Measurements from ENCODE around the gene SEM1.
"Not testable (repeated sequence)": the region's sequence is repeated elsewhere in the genome, so short reads cannot be mapped to it uniquely, and the experiment has no call there.

Gene SEM1

DNA sequence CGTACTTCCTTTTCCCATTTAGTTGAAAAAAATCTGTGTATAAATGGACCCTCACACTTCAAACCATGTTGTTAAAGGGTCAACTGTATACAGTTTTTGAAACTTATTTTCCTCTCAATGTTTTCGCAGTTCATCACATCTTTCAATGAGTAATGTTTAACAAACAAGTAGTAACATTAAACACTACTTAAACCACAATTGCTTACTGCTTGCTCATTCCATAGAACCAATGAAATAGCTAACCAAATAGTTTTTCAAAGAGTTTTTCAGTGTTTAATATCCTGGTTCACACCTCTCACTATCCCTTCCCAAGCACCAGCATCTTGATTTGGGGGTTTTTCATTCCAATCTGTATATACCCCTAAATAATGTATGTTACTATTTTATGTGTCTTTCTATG lies 9.1 kb downstream of the SEM1 start:
- DNase-seq: no peak

DNA sequence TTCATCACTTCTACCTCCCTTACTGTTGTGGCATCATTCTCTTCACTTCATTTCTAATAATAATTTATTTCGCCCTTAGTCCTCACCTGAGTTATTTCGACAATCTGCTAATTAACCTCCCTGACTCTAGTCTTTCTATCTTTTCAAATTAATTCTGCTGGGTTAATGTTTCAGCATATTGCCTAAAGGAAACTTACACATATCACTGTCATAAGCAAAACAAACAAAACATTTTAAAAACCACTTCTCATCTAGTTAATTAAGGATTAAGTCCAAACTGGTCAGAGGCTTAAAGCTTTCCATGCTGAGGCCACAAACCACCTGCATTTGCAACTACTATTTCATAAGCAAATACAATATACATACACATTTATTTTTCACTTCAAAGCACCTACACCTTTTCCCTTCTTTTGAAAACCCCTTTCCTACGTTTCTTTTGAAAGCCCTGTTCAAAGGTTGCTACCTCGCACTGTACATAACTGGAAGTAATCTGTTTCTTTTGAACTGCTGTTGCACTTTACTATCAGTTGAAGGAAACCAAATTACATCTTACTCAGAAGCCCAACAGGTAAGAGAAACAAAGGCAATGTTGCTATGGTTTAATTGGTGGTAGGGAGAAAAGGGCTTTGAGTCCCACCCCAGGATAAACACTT lies 10.3 kb downstream of the SEM1 start:
- DNase-seq: no peak

DNA sequence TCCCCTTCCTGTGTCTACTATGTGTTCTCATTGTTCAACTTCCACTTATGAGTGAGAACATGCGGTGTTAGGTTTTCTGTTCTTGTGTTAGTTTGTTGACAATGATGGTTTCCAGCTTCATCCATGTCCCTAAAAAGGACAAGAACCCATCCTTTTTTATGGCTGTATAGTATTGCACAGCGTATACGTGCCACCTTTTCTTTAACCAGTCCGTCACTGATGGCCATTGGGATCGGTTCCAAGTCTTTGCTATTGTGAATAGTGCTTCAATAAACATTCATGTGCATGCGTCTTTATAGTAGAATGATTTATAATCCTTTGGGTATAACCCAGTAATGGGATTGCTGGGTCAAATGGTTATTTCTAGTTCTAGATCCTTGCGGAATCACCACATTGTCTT lies 11.2 kb downstream of the SEM1 start:
- DNase-seq: not testable (repeated sequence)

DNA sequence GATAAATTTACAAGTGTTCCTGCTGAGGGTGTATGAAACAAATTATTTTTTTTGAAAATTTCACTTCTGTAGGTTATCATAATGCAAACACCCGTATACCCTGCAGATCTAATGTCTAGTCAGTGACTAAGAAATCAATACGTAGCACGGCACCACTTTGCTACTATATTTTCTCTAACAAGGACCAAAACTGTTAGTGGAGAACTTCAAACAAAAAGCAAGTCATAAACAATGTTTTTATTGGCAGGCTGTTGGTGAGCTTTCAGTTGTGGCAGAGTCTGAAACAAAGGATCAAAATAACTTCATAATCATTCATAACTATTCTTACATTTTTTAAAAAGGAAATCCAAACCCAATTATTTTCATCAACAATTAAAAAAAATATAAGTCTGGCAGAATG lies 11.8 kb downstream of the SEM1 start:
- DNase-seq: no peak

DNA sequence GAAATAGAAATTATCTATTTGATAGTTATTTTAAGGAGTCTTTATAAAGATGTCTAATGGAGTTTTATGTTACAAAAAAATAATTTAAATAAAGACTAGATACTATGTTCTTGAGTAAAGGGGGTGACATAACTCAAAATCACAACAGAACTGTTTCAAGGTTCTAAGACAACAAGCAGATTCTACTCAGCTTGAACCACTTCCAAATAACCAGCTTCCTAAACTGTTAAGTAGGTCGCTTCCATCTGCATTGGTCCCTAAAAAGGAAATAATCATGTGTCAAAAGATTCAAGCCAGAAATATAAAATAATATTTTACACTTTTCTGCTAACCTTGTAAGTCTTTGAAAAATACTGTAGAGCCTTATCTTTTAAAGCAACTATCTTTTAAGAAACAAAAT lies 14.1 kb downstream of the SEM1 start:
- no peak for DNase-seq

DNA sequence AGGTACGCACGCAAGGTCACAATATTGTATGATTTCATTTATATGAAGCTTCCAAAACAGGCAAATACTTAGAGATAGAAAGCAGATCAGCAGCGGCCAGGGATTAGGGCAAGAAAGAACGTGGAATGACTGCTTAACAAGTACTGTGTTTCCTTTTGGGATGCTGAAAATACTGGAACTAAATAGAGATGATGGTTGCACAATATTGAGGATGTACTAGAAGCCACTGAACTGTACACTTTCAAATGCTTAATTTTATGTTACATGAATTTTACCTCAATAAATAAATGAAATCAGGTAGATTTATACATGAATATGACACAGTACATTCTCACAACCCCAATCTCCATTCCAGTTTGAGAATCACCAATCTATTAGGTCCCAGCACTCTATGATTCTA lies 15.6 kb downstream of the SEM1 start:
- DNase-seq: no peak

DNA sequence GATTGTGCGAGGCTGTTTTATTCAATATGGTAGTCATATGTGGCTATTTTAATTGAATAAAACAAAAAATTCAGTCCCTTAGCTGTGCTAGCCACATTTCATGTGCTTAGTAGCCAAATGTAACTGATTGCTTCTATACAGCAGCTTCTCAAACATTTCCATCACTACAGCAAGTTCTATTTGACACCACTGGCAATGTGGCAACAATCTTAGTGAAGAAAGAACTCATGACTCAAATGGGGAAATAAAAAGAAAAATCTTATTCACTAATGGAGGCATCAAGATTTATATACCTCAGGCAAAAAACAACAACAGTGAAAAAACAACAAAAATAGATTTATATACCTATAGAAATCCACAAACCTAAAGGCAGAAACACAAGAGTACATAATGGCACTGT lies 17.9 kb downstream of the SEM1 start:
- no peak for DNase-seq

DNA sequence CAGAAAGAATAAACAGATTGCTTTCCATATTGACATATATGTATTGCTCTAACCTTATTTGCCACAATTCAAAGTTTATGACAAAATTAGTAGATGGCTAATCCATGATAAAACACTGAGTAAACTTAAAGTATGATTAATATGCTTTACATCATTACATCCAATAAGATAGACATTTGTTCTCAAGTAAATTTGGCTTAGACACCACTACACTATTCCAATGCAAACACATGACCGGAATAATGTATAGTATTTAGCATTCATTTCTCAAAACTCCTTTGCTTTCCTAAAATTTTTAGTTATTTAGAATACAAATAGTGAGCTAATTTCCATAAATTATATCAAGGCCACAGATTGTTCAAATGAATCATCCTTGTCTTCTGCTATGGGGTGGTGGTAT lies 20.2 kb downstream of the SEM1 start:
- no peak for DNase-seq

DNA sequence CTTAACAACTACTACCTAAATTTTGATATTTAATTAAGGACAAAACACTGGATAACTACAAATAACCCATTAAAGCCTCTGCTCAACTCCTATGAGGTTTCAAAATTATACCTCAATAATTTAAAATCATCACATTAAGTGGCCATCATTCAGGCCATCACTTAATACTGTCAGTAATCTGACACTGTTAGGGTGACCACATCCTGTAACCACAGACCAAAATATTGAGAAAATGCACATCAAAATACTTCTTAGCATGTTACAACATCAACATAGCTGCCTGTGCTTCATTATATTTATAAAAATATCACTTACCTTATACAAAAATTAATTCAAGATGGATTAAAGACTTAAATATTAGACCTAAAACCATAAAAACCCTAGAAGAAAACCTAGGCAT lies 23.3 kb downstream of the SEM1 start:
- no peak for DNase-seq

DNA sequence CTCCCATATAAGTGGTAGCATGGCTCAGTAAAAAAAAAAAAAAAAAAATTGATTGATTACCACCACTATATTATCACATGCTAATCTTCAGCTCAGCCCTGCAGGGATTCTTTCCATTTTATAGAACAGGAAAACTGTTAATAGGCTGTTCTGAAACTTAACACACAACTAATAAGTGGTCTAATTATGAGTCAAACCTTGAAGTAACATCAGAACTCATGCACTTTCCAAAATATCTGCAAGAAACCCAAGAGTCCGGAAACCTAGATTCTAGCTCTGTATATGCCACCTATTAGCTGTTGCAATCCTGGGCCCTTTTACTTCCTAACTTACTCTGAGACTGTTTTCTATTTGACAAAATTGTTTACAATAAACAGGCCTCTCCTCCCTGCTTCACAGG lies 23.9 kb downstream of the SEM1 start:
- DNase-seq: no peak

DNA sequence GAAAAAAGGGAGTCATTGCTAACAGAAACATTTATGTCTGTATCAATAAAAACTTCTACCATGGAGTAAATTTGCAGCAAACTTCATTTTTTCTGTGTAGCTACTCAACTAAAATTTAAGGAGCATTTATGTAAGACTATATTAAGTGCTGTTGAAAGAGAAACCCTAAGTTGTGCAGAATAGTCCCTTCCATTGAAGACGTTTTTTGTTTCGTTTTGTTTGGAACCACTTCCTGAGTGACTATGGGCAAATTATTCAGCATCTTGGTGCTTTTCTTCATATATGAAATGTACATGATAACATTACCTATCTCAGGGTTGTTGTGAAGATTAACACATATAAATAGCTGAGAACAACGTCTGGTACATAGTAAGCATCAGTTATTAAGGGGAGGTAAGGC lies 24.3 kb downstream of the SEM1 start:
- no peak for DNase-seq

DNA sequence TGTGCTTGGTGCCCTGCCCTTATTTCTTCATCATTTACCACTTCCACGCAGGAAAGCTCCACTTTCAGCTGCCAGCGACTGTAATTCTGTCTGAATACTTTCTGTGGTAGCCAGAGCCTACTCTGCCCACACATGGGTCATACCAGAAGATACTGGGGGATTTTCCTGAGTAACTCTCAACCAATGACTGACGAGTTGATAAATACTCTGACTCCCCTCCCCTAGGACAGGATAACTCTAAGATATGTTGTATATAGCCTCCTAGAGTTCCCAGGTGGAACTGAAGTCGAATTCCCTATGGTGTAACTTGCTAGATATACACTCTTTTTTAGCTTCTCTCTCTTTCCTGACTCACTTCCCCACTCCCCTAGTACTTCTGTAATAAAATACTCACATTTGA lies 29.8 kb downstream of the SEM1 start:
- DNase-seq: no peak

DNA sequence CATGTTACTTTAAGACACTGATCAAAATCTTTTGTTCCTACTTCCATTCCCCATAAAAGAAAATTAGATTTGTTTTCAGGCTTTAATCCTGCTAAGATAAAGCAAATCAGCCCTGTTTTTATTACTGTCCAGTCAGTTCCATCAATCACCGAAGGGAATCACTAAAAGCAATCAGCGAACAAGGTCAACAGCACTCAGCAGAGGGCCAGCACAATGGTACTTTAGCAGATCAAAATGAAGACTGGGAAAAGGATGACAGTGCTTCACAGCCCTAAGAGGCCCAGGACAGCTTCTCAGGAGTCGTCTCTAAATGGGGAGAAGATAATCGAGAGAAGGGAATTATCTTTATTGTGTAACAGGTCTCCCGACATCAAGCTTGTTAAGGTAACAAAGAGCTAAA lies 32.7 kb downstream of the SEM1 start:
- DNase-seq: no peak

DNA sequence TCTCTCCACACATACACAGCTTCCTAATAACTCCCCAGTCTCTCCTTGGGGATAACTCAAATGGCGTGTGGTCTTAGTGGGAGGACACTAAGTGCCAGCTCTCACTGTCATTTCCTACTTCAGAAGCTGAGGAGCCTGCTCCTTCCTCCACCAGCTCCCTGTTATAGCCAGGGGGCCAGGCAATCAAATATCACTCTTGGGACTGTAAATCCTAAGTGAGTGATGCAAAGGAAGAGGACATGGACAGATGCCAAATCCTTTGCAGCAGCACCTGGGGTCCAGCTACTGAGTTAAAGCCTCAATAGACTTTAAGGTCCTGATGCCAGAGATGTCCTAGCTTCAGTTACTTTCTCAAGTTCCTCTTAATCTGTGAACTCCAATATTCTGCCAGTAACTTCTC lies 34.1 kb downstream of the SEM1 start:
- DNase-seq: no peak

DNA sequence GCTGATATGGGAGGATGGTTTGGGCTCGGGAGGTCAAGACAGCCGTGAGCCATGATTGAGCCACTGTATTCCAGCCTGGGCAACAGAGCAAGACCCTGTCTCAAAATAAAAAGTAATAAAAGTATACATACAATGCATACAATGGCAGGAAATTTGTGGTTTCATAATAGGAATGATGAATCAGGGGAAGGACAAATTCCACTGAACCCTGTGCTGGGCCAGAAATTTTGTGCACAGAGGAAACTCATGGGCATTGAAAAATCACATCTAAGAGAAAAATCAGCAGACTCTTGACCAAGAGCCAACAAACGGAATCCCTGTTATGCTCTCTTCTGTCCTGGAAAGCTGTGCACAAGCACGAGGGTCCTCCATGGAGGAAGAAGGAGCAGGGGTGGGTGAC lies 35.1 kb downstream of the SEM1 start:
- no peak for DNase-seq

DNA sequence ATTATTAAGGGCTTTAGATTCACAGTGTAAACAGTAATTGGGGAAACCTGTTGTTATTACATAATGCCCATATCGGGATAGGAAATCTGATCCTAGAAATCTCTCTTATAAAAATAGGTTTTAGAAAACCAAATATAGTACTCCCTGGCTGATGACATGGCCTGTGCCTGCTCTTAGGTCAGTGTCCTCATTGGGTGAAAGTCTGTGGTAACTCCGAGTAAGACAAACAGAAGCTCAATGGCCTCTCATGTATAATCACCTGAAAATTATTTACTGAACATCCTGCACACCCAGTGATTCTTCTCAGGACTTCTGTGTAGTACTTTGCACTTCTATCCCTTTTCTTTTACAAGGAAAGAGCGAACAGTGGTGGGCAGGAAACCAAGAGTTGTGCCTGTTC lies 37.8 kb downstream of the SEM1 start:
- DNase-seq: no peak

DNA sequence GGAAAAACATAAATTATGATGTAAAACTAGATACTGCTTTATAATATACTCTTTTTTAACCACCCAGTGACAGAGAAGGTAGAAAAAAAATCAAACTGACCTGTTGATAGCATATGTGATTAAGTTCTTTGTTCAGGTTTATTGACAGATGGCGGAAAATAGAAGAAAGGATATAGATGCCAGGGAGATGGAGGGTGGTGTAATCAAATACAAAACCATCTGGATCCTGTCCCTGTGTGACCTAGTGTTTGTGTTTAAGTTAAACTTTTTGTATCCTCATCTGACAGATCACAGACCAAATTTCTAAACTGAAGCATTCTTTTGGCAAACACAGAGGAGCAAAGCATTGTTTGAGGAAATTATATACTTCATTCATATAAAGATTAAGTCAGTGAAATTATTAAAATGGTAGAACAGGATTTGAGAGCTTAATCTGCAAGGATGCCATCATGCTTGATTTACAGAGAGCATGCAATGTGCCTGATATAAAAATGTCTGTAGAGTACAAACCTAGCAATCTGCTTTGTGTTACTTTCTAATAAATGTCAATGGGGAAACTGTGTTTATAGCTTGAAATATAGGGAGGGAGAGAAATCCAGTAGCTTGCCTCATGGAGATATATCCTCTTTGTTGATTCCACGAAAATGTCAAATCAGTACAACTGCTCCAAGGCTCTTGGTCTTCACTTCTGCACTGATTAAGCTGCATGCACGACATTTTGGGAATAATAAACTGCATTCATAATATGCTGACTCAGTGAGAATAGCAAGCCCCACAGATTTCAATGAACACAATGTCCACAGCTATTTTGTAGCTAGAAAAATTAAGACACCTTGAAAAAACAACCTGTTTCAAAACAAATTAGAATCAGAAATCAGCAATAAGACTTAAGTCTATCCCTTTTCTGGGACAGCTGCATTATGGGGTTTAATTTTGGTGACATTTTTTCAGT lies 39.0 kb downstream of the SEM1 start:
- DNase-seq: no peak

DNA sequence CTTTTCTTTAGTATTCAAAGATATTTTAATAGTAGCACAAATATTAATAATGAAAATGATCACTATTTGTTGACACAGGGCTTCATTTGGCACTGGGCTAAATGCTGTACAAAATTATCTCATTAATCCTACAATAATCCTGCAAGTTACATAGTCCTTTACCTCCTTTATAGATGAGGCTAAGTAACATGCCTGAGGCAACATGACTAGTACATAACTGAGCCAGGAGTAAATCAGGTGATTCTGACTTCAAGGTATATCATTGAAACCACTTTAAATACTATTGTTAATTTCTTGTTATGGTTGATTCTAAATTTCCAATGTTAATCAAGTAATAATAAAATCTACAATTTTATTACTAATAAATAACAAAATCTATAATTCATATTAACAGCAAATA lies 39.8 kb downstream of the SEM1 start:
- DNase-seq: no peak

DNA sequence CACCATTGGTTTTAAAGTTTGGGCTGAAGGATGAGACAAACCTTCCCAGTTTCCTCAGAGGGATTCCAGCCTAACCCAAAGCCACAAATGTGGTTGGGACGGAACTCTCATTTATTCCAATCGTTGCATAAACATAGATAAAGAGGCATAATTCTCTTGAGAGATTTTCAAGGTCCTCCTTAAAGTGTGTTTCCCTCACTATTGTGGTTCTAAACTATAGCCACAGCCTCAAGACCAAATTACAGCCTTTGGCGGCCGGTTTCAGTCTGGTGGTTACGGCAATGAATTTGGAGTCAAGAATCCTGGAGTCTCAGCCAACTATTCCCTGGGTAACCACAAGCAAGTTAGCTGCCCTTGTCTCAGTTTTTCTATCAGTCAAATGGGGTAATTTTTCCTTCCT lies 42.6 kb downstream of the SEM1 start:
- no peak for DNase-seq

DNA sequence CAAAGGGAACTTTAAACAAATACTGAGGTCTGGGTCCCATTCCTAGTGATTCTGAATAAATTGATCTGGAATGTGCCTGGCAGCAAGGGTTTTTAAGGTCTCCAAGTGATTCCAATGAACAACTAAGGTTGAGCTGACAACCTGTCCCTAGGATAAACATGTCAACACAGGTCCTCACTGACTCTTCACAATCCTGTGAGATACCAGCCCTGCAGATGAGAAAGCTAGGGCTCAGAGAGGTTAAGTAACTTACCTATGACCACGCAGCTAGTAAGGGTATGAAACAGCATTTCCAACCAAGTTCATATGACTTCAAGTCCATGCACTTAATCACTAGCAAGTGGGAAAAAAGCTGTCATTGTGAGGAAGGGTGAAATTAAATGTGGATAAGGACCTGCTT lies 44.0 kb downstream of the SEM1 start:
- DNase-seq: no peak

DNA sequence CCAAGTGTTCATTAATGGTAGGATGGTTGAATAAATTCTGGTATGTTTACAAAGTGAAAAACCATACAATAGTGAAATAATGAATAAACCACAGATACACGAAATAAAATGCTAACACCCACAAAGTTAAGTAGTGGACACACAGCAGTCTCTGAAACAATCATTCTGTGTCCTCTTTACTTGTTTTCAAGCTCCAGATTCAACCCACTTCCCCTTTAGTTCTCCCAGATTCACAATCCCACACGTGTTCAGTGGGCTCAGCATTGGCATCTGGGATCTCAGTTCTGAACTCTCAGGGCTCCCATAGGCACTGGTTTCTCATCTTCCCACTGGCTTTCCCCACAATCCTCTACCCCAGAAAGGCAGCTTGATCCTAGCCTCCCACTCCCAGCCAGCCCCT lies 44.9 kb downstream of the SEM1 start:
- DNase-seq: no peak

DNA sequence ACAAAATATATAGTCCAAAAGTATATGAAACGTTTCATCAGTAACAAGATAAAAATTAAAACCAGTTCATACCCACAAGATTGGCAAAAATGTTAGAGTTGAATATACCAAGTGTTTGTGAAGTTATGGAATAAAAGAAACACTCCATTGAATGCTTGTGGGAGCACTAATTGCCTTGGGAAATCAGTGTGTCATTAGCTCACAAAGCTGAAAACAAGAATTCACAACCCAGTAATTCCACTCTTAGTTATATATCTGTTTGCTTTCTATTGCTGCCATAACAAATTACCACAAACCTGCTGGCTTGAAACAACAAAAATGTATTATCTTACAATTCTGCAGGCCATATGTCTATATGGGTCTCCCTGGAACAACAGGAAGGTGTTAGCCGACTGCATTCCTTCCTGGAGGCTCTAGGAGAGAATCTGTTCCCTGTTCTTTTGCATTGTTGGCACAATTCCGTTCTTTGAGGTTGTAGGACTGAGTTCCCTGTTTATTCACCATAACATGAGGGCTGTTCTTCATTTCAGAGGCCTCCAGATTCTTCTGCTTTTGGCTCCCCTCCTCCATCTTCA lies 45.7 kb downstream of the SEM1 start:
- no peak for DNase-seq

DNA sequence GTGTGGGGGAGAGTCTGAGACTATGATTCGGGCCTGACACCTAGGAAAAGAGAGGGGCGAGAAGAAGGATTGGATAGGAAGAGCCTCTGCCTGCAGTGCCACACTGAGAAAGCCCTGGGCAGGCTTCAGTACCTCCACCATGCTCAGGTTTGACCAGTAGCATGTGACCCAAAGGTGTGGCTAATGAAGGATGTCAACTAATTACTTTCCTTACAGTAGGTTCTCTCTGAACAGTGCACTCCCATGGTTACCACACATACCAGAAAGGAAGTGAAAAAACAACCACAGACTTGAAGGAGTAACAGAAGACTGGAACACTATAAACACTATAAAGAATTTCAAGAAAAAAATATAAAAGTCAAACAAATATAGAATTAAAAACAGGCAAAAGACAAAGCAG lies 46.2 kb downstream of the SEM1 start:
- no peak for DNase-seq

DNA sequence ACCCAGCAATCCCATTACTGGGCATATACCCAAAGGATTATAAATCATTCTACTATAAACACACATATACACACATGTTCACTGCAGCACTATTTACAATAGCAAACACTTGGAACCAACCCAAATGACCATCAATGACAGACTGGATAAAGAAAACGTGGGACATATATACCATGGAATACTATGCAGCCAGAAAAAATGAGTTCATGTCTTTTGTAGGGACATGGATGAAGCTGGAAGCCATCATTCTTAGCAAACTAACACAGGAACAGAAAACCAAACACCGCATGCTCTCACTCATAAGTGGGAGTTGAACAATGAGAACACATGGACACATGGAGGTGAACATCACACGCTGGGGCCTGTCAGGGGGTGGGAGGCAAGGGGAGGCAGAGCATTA lies 47.5 kb downstream of the SEM1 start:
- not testable (repeated sequence) for DNase-seq
